ENCODE data around the gene NRIP2.
A peak's percentile ranks its signal among the peaks of the same experiment; 100 is the strongest.
"Not testable (repeated sequence)": the region's sequence is repeated elsewhere in the genome, so short reads cannot be mapped to it uniquely, and the experiment has no call there.

NRIP2 gene

DNA sequence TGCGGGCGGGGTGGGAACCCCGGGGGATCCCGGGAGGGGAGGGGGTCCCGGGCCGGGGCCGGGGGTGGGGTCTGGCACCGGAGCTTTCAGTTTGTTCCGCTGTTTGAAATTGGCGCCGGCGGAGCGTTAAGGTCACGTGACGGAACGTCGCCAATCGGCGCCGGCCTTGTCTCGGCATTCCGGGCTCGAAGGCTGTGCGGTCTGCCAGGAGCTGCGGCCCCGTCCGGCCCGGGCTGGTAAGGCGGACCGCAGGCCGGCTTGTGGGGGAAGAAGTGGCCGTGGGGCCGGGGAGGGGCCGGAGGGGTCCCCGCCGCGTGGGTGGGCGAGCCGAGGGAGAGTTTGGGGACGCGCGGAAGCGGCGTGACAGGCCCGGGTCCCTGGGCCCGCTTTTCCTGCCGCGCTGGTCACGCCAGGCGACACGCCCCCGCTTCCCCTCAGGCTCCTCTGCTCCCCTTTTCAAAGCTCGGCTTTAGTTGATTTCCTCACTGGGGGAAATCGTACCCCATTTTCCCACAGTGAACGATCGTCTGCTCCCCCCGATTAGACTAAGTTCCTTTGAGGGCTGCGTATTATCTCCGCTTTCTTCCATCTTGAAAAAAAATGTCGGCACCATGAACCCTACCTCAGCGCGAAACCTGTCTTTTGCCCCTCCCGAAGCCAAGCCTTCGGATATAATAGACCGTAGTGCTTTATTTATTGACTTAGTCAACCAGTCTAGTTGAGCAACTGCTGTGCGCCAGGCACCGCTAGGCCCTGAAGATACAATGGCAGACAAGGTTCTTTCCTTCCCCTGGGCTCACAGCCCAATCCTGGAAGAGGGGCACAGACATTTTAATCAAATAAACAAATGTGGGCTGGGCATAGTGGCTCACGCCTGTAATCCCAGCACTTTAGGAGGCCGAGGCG lies 42.5 kb upstream of the NRIP2 start, which contains the start of the genes FOXM1 and RHNO1:
TSS of gene FOXM1 (minus strand) at position 128 of the 906 bp plus-strand sequence. CDS start 2,696 bp downstream, outside the sequence.
TSS of gene RHNO1 (plus strand) at position 177 of the 906 bp plus-strand sequence. CDS start 8,144 bp downstream, outside the sequence.
- Histone ChIP-seq H3K27ac (ENCODE audit: low read length) (peak within 1 kb of the TSS; percentile 69), H3K9me3 (ENCODE audit: insufficient read depth, low read length) (no peaks in the 10 kb centered on the region), H4K20me1 (ENCODE audit: insufficient read depth, low read length) (peaks cover 3% of the 10 kb centered on the region; the same call in 1 of the 2 replicates), H3K79me2 (ENCODE audit: low read length) (peaks cover 81% of the 10 kb centered on the region), H3K4me2 (ENCODE audit: low read length) (peak within 1 kb of the TSS; percentile 91), H3K4me1 (ENCODE audit: low read length) (peaks cover 12% of the 10 kb centered on the region), H3K9ac (ENCODE audit: low read length) (peak within 1 kb of the TSS; percentile 95), H2AFZ (ENCODE audit: low read depth, low read length) (peak within 1 kb of the TSS; percentile 43; the same call in 1 of the 2 replicates), H3K27me3 (ENCODE audit: low read depth, low read length) (no peaks in the 10 kb centered on the region), H3K36me3 (replicated peaks; ENCODE audit: low read depth, low read length) (peaks cover 21% of the 10 kb centered on the region), H3K4me3 (ENCODE audit: low read length) (peak within 1 kb of the TSS; percentile 89)
- no peak for TF ChIP-seq CTCF (IDR thresholded peaks at IDR 0.05; ENCODE audit: low read depth, low read length)
- TF ChIP-seq EZH2phosphoT487 (IDR thresholded peaks at IDR 0.05; ENCODE audit: low read depth): no peak

DNA sequence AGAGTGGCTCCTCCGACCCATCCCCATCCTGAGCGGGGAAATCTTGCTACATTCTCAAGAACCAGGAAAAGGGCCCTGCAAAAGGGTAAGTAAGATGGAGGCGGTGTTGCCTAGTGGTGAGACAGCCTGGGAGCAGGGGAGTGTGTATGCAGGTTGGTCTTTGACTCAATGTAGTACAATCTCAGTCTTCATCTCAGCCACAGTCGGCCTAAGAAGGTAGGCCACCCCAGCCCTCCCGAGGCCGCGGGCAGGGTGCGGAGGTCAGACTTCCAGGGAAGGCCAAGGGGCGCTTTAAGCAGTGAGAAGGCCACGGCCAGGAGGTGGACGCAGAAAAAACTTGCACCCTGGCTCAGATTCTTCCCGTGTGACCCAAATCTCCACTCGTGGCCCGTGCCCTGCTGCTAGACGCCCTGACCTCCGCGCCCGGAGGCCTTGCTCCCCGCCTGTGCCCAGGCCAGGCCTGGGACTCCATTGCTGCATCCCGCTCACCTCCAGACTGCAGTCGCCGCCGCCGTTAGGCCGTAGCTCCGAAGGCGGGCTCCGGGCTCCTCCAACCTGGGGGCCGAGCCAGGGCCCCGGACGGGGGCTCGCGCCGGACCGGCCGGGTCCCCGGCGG lies 41.7 kb upstream of the NRIP2 start:
- peaks cover 84% of the 10 kb centered on the region for H3K79me2 ChIP-seq (ENCODE audit: low read length)
- no peaks in the 10 kb centered on the region for H3K27me3 ChIP-seq (ENCODE audit: low read depth, low read length)
- H3K36me3 ChIP-seq (replicated peaks; ENCODE audit: low read depth, low read length): peaks cover 26% of the 10 kb centered on the region
- H3K27ac ChIP-seq (ENCODE audit: low read length): peak overlapping the region; percentile 69
- H3K4me3 ChIP-seq (ENCODE audit: low read length): peak overlapping the region; percentile 89
- H3K4me2 ChIP-seq (ENCODE audit: low read length): peak overlapping the region; percentile 91
- no peak overlapping the region; the same call in 1 of the 2 replicates for H2AFZ ChIP-seq (ENCODE audit: low read depth, low read length)
- no peaks in the 10 kb centered on the region for H3K9me3 ChIP-seq (ENCODE audit: insufficient read depth, low read length)
- TF ChIP-seq EZH2phosphoT487 (IDR thresholded peaks at IDR 0.05; ENCODE audit: low read depth) (no peak), CTCF (IDR thresholded peaks at IDR 0.05; ENCODE audit: low read depth, low read length) (no peak)
- peak overlapping the region; percentile 95 for H3K9ac ChIP-seq (ENCODE audit: low read length)
- peaks cover 12% of the 10 kb centered on the region for H3K4me1 ChIP-seq (ENCODE audit: low read length)
- peaks cover 3% of the 10 kb centered on the region; the same call in 1 of the 2 replicates for H4K20me1 ChIP-seq (ENCODE audit: insufficient read depth, low read length)

DNA sequence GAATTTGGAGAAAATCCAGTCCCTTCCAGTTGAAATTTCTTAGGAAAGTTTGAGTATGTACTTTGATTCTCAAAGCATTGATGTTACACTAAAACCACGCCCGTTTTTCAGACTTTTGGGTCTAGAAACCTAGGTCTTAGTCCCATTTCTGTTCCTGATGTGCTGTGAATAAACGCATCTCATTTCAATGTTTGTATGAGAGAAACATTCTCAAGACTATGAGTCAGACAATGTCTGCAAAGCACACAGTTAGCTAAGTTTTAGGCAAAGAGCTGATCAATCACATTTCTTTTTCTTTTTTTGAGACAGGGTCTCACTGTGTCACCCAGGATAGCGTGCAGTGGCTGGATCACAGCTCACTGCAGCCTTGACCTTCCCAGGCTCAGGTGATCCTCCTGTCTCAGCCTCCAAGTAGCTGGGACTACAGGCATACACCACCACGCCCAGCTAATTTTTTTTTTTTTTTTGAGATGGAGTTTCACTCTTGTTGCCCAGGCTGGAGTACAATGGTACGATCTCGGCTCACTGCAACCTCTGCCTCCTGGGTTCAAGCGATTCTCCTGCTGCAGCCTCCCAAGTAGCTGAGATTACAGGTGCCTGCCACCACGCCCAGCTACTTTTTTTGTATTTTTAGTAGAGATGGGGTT lies 34.3 kb upstream of the NRIP2 start:
- H3K9ac ChIP-seq (ENCODE audit: low read length); H3K27me3 ChIP-seq (ENCODE audit: low read depth, low read length); H3K27ac ChIP-seq (ENCODE audit: low read length); H3K9me3 ChIP-seq (ENCODE audit: insufficient read depth, low read length); H2AFZ ChIP-seq (ENCODE audit: low read depth, low read length); H4K20me1 ChIP-seq (ENCODE audit: insufficient read depth, low read length); H3K4me1 ChIP-seq (ENCODE audit: low read length); H3K4me2 ChIP-seq (ENCODE audit: low read length); H3K4me3 ChIP-seq (ENCODE audit: low read length): not testable (repeated sequence)
- Histone ChIP-seq H3K79me2 (ENCODE audit: low read length) (peaks cover 23% of the 10 kb centered on the region), H3K36me3 (replicated peaks; ENCODE audit: low read depth, low read length) (peaks cover 50% of the 10 kb centered on the region)

GRCh38 chr12:2864198-2864597 lies 29.4 kb upstream of the NRIP2 start:
- no peak overlapping the region for H3K4me2 ChIP-seq (ENCODE audit: low read length)
- H3K4me1 ChIP-seq (ENCODE audit: low read length): no peaks in the 10 kb centered on the region
- H4K20me1 ChIP-seq (ENCODE audit: insufficient read depth, low read length): no peaks in the 10 kb centered on the region
- no peak overlapping the region for H3K4me3 ChIP-seq (ENCODE audit: low read length)
- H3K9ac ChIP-seq (ENCODE audit: low read length): no peak overlapping the region
- no peaks in the 10 kb centered on the region for H3K79me2 ChIP-seq (ENCODE audit: low read length)
- peaks cover 60% of the 10 kb centered on the region for H3K36me3 ChIP-seq (replicated peaks; ENCODE audit: low read depth, low read length)
- TF ChIP-seq EZH2phosphoT487 (IDR thresholded peaks at IDR 0.05; ENCODE audit: low read depth): no peak
- TF ChIP-seq CTCF (IDR thresholded peaks at IDR 0.05; ENCODE audit: low read depth, low read length): no peak
- no peaks in the 10 kb centered on the region for H3K9me3 ChIP-seq (ENCODE audit: insufficient read depth, low read length)
- no peak overlapping the region for H2AFZ ChIP-seq (ENCODE audit: low read depth, low read length)
- no peak overlapping the region for H3K27ac ChIP-seq (ENCODE audit: low read length)
- H3K27me3 ChIP-seq (ENCODE audit: low read depth, low read length): no peaks in the 10 kb centered on the region

GRCh38 chr12:2863402-2863801 lies 28.6 kb upstream of the NRIP2 start:
- not testable (repeated sequence) for H3K27ac ChIP-seq (ENCODE audit: low read length); H3K4me2 ChIP-seq (ENCODE audit: low read length); H3K9me3 ChIP-seq (ENCODE audit: insufficient read depth, low read length); H3K9ac ChIP-seq (ENCODE audit: low read length); H2AFZ ChIP-seq (ENCODE audit: low read depth, low read length); H3K79me2 ChIP-seq (ENCODE audit: low read length); H3K27me3 ChIP-seq (ENCODE audit: low read depth, low read length); H3K4me3 ChIP-seq (ENCODE audit: low read length); H4K20me1 ChIP-seq (ENCODE audit: insufficient read depth, low read length); H3K4me1 ChIP-seq (ENCODE audit: low read length)
- peaks cover 64% of the 10 kb centered on the region for H3K36me3 ChIP-seq (replicated peaks; ENCODE audit: low read depth, low read length)

Measured in OCI-LY3 (cell line).